COR-L47 (cell line): Measurements from ENCODE around the gene ZNF844.
"Not testable (repeated sequence)": the region's sequence is repeated elsewhere in the genome, so short reads cannot be mapped to it uniquely, and the experiment has no call there.

Experiments used
- DNase-seq: peaks from one replicate; lab custom pipeline; 2025; lab: John Stamatoyannopoulos, UW

Gene ZNF844

DNA sequence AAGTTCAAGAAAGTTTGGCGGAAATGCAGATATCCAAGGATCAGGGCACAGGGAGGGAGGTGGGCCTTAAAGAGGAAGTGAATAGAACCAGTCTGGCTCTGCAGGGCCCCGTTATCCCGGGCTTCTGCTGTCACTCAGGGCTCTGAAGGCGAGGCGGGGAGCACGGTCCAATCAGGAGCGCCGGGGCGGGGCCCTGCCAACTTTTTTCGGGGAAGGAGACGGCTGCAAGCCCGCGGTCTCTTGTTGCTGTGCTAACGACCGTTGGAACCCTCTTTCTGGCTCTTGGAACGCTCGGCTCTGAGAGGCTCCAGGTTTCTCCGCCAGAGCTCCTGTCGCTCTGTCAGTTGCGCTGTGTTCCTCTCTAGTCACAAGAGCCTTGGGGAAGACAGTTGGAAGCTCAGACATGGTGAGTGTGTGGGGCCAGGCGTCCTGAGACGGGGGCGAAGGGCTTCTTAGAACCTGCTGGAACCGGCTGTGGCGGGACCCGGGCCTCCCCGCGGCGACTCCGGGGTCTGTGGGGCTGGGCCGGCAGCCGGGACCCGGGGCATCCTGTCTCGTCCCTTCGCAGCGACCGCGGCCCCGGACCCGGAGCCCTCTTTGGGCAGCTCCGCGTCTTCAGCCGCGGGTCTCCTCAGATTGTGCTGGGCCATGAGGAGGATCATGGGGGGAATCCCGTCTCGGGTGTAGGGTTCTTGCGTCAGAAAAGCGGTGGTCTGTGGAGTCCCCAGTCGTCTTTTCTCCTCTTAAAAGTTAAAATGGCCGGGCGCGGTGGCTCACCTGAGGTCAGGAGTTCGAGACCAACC lies 27.7 kb downstream of the ZNF844 start:
- no peak for DNase-seq

DNA sequence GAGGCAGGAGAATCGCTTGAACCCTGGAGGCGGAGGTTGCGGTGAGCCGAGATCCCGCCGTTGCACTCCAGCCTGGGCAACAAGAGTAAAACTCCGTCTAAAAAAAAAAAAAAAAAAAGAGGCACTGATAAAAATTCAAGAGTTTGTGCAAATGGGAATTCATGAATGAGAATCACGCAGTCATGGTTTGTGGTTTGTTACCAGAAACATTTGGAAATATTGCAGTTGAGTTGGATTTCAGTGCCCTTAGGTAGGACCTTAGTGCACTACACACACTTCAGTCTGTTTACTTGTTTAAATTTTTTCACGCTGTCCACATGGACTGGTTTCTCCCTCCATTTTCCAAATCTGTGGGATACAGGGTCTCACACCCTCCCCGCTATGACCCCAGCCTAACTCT lies 28.4 kb downstream of the ZNF844 start:
- no peak for DNase-seq

DNA sequence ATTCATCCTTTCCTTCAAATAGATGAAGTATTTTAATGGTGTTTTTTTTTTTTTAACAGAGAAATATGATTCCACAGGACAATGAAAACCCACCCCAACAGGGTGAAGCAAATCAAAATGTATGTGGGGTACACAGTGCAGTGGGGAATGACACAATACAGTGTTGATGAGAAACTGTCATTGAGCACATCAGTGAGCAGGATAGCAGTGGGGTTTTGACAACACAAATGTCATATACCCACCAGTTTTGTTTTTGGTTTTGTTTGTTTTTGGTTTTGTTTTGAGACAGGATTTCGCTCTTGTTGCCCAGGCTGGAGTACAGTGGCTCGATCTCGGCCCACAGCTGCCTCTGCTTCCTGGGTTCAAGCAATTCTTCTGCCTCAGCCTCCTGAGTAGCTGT lies 29.2 kb downstream of the ZNF844 start:
- DNase-seq: no peak

- no peak for DNase-seq
Measured at GRCh38 chr19:12095111-12095790, 30.7 kb downstream of the ZNF844 start.

GRCh38 chr19:12098040-12098439 lies 33.5 kb downstream of the ZNF844 start:
- no peak for DNase-seq

DNA sequence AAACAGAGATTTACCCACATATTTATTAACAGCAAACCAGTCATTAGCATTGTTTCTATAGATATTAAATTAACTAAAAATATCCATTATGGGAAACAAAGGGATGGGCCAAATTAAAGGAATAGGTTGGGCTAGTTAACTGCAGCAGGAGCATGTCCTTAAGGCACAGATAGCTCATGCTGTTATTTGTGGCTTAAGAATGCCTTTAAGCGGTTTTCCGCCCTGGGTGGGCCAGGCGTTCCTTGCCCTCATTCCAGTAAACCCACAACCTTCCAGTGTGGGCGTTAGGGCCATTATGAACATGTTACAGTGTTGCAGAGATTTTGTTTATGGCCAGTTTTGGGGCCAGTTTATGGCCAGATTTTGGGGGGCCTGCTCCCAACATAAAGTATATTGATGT lies 39.4 kb downstream of the ZNF844 start:
- not testable (repeated sequence) for DNase-seq

GRCh38 chr19:12111176-12111575 lies 46.6 kb downstream of the ZNF844 start:
- no peak for DNase-seq

DNA sequence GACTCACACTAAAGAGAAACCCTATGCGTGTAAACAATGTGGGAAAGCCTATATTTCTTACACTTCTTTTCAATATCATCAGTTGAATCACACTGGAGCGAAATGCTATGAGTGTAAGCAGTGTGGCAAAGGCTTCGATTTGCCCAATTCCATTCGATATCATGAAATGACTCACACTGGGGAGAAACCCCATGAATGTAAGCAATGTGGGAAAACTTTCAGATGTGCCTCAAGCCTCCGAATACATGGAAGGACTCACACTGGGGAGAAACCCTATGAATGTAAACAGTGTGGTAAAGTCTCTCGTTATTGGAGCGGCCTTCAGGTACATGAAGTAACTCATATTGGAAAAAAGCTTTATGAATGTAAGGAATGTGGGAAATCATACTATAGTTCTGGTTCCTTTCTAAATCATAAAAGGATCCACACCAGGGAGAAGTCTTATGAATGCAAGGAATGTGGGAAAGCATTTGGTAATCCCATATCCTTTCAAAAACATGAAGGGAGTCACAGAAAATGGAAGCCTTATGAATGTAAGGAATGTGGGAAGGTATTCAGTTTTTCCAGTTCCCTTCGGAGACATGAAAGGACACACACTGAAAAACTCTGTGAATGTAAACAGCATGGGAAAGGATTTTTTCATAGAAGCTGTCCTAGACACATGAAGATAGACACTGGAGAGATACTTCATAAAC lies 47.6 kb downstream of the ZNF844 start:
- DNase-seq: no peak

GRCh38 chr19:12112701-12113100 lies 48.2 kb downstream of the ZNF844 start:
- no peak for DNase-seq

DNA sequence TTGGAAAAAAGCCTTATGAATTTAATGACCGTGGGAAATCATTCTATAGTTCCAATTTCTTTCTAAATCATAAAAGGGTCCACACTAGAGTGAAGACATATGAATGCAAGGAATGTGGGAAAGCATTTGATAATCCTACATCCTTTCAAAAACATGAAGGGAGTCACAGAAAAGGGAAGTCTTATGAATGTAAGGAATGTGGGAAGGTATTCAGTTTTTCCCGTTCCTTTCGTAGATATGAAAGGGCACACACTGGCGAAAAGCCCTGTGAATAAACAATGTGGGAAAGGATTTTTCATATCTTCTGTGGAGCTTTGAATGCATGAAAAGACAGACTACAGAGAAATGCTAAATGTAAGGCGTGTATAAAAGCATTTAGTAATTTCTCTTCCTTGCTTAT lies 48.6 kb downstream of the ZNF844 start:
- no peak for DNase-seq

GRCh38 chr19:12117201-12117970 lies 52.9 kb downstream of the ZNF844 start:
- DNase-seq: no peak

DNA sequence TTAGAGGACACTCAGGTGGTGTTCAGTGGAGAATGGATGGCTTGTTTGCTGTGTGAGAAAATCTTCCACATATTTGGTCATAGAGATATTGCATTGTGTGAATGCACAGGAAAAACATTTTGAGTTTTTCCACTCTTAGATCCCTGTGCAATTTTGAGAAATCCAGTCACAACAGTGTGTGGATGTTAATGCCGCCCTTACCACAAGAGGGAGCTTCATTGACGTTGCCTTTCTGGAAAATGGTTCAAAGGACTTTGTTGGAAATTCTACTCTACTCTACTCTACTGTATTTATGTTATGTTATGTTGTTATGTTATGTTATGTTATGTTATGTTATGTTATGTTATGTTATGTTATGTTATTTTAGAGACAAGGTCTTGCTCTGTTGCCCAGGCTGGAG lies 62.2 kb downstream of the ZNF844 start:
- peak; percentile 23 for DNase-seq
